Panc1 (cell line): ENCODE data around the gene PPP1R9B. TPM values are rescaled to one million over a fixed set of nuclear protein-coding genes. Genes with fewer than 3 reads are reported as not detected.

ENCODE experiments used
- ATAC-seq: fragments of 200-7000 bp; cut with Tn5 transposase; 2 replicates; pipeline ENCODE4 v1.9.1; 2020; ENCODE audit warnings: mild to moderate bottlenecking, moderate library complexity
- BruUV-seq: library from RNA; stranded (reverse); fragments of 400-500 nt; replicated peaks from 2 replicates; lab custom pipeline; 2021; lab: Mats Ljungman, UMichigan
- CTCF ChIA-PET: fragments of 300-600 bp; sonication (Branson Sonifier 250); formaldehyde crosslinking; loops from one replicate; lab custom pipeline; 2022; ENCODE audit warnings: antibody characterized with exemption; lab: Charles Lee
- POLR2A ChIA-PET: fragments of 300-600 bp; sonication (Branson Sonifier 250); formaldehyde crosslinking; loops from one replicate; lab custom pipeline; 2022; ENCODE audit warnings: antibody characterized with exemption; lab: Charles Lee
- DNase-seq: peaks from one replicate; pipeline ENCODE4 v3.0.0-alpha.2; 2010; ENCODE audit warnings: low read depth, low spot score
- H3K27ac ChIP-seq: 2 replicates; pipeline ENCODE4 v1.5.1; 2011; ENCODE audit warnings: mild to moderate bottlenecking, low read length, inconsistent platforms
- H3K27me3 ChIP-seq: fragments of 200-500 bp; sonication (Bioruptor generic); 2 replicates; pipeline ENCODE4 v1.6.0; 2014; ENCODE audit warnings: low read length, inconsistent platforms; ENCODE audit not compliant: control insufficient read depth, insufficient read depth
- H3K36me3 ChIP-seq: fragments of 200-500 bp; sonication (Bioruptor generic); 2 replicates; pipeline ENCODE4 v1.5.1; 2014; ENCODE audit warnings: inconsistent platforms, mild to moderate bottlenecking, low read length, moderate library complexity; ENCODE audit not compliant: control insufficient read depth, insufficient read depth
- H3K4me1 ChIP-seq: 2 replicates; pipeline ENCODE4 v1.5.1; 2011; ENCODE audit warnings: inconsistent platforms, mild to moderate bottlenecking, low read length, moderate library complexity; ENCODE audit not compliant: control insufficient read depth, insufficient read depth
- H3K4me3 ChIP-seq, 2 experiments: 2 replicates each; pipeline ENCODE4 v1.5.1; 2011 to 2012; ENCODE audit warnings: low read depth in 2 of 2, low read length in 2 of 2, mild to moderate bottlenecking in 2 of 2, inconsistent platforms in 1 of 2, moderate library complexity in 1 of 2
- H3K9me3 ChIP-seq: fragments of 200-500 bp; sonication (Bioruptor generic); 2 replicates; pipeline ENCODE4 v1.5.1; 2014; ENCODE audit warnings: low read depth, mild to moderate bottlenecking, inconsistent platforms, low read length, moderate library complexity; ENCODE audit not compliant: control insufficient read depth, insufficient read depth
- POLR2AphosphoS5 ChIP-seq: IDR thresholded peaks from 2 replicates; pipeline ENCODE4 v1.6.1; 2012; ENCODE audit warnings: mild to moderate bottlenecking, low read depth, low read length, moderate library complexity
- REST ChIP-seq, 2 experiments: IDR thresholded peaks; 2 replicates each; pipeline ENCODE4 v1.6.1; 2011 to 2012; ENCODE audit warnings: low read depth in 2 of 2, control low read depth in 1 of 2, low read length in 1 of 2, mild to moderate bottlenecking in 1 of 2, moderate library complexity in 1 of 2; ENCODE audit not compliant: insufficient read depth in 1 of 2
- SIN3A ChIP-seq: IDR thresholded peaks from 2 replicates; pipeline ENCODE4 v1.6.1; 2012; ENCODE audit warnings: low read depth, mild to moderate bottlenecking, low read length, moderate library complexity, borderline replicate concordance; ENCODE audit not compliant: insufficient read depth
- TCF7L2 ChIP-seq: IDR thresholded peaks from 2 replicates; pipeline ENCODE4 v1.6.1; 2011; ENCODE audit warnings: mild to moderate bottlenecking, low read depth, low read length, inconsistent platforms
- in situ Hi-C: cut with HindIII; loops from 2 replicates; pipeline ENCODE4 v1.10.0; 2016; ENCODE audit warnings: low sequenced_read_pairs, low pct_unique_long_range_greater_than_20kb
- intact Hi-C: fragments of 100-400 bp; cut with micrococcal nuclease; formaldehyde crosslinking; loops from one replicate; pipeline ENCODE4 v1.10.0; 2022; ENCODE audit not compliant: unreplicated experiment
- total RNA-seq: library from RNA; stranded (reverse); gene quantifications from one replicate; pipeline ENCODE4 v1.2.1, GENCODE V29; 2021; ENCODE audit not compliant: unreplicated experiment
- TF ChIP-seq, protein P1 (sequence below): fragments of 450-650 bp; IDR thresholded peaks from 2 replicates; pipeline ENCODE4 v1.5.1; 2017; ENCODE audit warnings: mild to moderate bottlenecking

PPP1R9B gene
- total RNA-seq, 1 experiment from 2014 or later = 114 TPM

- H3K4me3 ChIP-seq = no peak overlapping the region
- TF ChIP-seq REST (IDR thresholded peaks at IDR 0.05; ENCODE audit: insufficient read depth in 1 of 2, low read depth in 2 of 2, low read length in 1 of 2) (no peak), POLR2AphosphoS5 (no peak), TCF7L2 (no peak), SIN3A (no peak)
- TF ChIP-seq, protein P1, sequence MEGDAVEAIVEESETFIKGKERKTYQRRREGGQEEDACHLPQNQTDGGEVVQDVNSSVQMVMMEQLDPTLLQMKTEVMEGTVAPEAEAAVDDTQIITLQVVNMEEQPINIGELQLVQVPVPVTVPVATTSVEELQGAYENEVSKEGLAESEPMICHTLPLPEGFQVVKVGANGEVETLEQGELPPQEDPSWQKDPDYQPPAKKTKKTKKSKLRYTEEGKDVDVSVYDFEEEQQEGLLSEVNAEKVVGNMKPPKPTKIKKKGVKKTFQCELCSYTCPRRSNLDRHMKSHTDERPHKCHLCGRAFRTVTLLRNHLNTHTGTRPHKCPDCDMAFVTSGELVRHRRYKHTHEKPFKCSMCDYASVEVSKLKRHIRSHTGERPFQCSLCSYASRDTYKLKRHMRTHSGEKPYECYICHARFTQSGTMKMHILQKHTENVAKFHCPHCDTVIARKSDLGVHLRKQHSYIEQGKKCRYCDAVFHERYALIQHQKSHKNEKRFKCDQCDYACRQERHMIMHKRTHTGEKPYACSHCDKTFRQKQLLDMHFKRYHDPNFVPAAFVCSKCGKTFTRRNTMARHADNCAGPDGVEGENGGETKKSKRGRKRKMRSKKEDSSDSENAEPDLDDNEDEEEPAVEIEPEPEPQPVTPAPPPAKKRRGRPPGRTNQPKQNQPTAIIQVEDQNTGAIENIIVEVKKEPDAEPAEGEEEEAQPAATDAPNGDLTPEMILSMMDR = no peak
- H3K4me1 ChIP-seq = 0 out of 2 replicates have a peak, but pooled peaks cover 3% of the 10 kb centered on the region
- no peaks in the 10 kb centered on the region for H3K27me3 ChIP-seq
- no peak for DNase-seq
- CTCF ChIA-PET = no interaction called here
- no peak overlapping the region for H3K27ac ChIP-seq
- H3K36me3 ChIP-seq = no peaks in the 10 kb centered on the region
- in situ Hi-C loops = no loop called here
- no TSS peak for BruUV-seq
- POLR2A ChIA-PET = no interaction called here
- intact Hi-C loops = no loop called here
- H3K9me3 ChIP-seq = no peaks in the 10 kb centered on the region
- no peak for ATAC-seq
Observed at GRCh38 chr17:50167371-50167770, 16.9 kb upstream of the PPP1R9B start.

- in situ Hi-C loops (no loop called here), intact Hi-C loops (no loop called here)
- Histone ChIP-seq H3K4me3 (no peak overlapping the region), H3K4me1 (peaks cover 5% of the 10 kb centered on the region; the same call in 1 of the 2 replicates), H3K9me3 (no peaks in the 10 kb centered on the region), H3K36me3 (no peaks in the 10 kb centered on the region), H3K27me3 (no peaks in the 10 kb centered on the region), H3K27ac (no peak overlapping the region)
- ATAC-seq = no peak
- POLR2A ChIA-PET = no interaction called here
- CTCF ChIA-PET = interaction anchor here (0.6 to 1.3 kb wide), 2 partner anchors 9 to 16 kb away, joined by 3 to 4 read pairs; partner anchors contain the start of gene PPP1R9B
- no TSS peak for BruUV-seq
- no peak for TF ChIP-seq TCF7L2
- no peak for DNase-seq
Observed at GRCh38 chr17:50166518-50167181, 16.2 kb upstream of the PPP1R9B start.
